HG03565 (cell line): ENCODE data around the gene ABCC4.

Experiments used
- ATAC-seq: cut with Tn5 transposase; IDR thresholded peaks from one replicate; pipeline ENCODE4 v1.9.1; 2021; ENCODE audit warnings: mild to moderate bottlenecking, moderate library complexity; ENCODE audit not compliant: unreplicated experiment

ABCC4 gene

DNA sequence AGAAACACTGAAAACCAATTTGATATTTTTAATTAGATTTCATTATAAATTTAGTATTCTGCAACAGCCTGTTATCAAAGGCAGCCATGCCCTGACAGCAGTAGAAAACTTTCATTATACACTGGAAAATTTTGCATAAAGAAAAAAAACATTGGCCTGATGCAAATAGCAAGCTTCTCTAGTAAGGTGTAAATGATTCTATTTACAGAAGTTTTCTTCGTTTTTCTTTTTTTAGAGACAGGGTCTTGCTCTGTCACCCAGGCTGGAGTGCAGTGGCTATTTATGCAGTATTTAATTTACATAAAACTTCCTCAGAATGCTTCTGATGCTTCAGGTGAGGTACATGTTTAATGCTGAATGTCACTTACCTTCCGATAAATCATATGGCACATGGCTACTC lies 67.0 kb downstream of the ABCC4 start:
- peak; percentile 93 for ATAC-seq

DNA sequence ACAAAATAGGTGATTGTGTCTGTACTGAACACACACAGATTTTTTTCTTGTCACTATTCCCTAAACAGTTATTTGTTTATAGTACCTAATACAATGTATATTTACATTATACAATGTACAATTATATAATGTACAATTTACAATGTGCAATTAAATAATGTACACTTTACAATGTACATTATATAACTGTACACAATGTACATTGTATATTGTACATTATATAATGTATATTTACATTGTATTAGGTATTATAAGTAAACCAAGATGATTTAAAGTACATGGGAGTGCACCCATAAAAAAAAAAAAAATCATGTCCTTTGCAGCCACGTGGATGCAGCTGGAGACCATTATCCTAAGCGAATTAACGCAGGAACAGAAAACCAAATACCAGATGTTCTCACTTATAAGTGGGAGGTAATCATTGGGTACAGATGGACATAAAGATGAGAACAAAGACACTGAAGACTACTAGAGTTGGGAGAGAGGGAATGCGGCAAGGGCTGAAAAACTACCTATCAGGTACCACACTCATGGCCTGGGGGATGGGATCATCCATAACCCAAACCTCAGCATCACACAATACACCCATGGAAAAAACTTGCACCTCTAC lies 68.1 kb downstream of the ABCC4 start:
- ATAC-seq, result no peak

DNA sequence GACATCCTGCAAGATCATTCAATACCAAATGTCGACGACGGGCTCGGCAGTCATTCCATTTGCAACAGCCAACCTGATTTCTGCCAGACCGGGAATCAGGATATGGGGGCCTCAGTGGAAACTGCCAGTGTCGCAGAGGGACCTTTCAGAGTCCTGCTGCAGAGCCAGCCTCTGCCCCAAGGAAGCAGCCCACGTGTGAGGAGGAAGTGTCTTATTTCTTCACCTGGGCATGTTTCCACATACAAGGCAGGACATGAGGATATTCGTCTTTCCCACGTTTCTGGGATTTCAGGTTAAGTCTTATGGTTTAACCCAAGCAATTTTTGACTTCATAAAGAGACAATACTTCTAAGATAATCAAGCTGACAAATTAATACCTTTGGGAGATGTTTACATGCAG lies 69.9 kb downstream of the ABCC4 start:
- no peak for ATAC-seq

DNA sequence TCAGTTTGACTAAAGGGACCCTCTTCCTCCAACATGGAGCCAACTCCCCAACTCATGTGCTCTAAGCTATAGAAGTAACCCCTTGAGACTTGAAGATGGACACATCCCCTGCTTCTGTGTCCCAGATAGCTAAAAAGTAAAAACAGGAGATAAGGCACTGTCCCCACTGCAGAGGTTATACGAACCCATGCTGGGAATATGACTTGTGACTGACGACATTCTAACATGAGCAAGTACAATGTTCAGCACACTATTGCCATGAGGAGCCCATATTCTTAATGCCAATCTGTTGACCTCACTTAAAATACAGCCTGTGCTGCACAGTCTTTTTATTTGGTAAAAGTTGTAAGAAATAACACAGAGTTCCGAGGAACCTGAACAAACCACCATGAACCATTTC lies 71.4 kb downstream of the ABCC4 start:
- no peak for ATAC-seq

DNA sequence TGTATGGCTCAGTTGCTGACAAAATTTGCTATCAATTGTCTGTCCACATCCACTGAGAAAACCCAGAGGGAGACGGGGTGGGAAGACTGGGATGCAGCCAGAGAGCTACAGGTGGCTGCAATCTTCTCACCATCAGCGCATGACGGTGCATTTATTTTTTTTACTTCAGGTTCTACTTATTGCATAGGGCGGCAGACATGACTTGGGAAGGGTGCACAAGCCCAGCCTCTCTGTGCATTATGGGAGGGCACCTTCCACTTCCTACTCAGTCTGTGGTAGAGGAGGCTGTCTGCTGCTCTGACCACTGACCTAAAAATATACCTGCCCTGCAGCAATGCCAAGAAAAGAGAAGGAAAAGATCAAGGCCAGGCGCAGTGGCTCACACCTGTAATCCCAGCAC lies 73.1 kb downstream of the ABCC4 start:
- ATAC-seq, result no peak

DNA sequence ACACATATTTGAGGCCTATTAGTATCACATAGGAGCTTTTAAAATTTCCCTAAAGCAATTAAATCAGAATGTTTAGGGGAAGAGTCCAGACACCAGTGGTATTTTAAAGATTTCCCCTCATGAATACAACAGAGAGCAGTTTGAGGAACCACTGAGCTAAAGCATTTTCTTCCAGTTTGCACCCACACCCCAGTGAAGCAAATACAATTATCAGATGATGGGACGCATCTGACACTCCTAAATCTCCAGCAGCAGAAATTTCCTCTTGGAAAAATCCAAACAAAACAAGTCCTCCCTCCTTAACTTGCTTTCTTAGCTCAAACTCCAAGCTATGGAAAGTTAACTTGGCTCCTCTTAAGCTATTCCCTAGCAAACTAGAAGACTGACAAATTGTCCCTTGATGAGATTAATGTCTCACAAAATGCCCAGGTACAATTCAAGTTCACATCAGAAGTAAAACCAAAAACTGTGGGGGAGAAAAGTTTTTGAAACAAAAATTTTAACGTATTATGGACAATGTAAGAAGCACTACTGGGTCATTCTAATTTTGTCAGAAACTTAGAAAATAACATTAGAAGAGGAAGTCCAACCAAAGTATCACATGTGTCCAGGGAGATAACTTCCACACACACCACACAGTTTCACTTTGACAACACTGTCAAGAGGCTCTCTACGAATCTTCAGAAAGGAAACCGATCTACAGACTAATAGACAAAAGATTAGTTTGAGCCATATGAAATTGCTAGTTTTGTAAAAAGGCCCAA lies 74.1 kb downstream of the ABCC4 start:
- peak; percentile 91 for ATAC-seq

DNA sequence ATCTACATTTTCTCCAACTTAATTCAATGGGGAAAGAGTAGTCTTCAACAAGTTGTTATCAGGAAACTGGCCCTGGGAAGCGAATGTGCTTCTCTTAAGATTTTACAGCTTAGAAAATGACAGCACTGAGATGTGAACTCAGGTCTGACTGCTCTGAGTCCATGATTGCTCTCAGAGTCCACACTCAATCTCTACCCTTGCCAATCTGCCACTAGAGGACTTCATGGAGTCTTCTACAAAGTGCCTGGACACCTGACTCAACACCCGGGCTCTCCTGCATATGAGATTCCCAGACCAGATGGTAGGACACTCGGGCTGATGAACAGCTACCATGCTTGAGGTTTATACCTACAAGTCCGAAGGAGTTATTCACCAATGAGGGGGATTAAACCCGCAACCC lies 74.8 kb downstream of the ABCC4 start:
- ATAC-seq, result no peak

DNA sequence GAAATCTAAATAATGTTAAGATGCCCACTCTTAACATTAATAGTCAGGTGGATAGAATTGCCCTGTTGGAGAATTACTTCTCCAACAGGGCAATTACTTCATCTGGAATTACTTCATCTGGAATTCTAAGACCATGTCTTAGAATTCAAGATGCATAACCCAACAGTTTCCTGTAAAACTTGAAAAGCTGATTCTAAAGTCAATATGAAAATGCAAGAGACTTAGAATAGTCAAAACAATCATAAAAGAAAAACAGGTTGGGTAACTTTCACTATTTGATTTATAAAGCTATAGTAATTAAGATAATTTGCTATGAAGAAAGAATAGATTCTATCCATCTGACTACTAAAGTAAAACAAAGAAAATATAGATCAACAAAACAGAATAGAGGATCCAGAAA lies 75.2 kb downstream of the ABCC4 start:
- no peak for ATAC-seq

DNA sequence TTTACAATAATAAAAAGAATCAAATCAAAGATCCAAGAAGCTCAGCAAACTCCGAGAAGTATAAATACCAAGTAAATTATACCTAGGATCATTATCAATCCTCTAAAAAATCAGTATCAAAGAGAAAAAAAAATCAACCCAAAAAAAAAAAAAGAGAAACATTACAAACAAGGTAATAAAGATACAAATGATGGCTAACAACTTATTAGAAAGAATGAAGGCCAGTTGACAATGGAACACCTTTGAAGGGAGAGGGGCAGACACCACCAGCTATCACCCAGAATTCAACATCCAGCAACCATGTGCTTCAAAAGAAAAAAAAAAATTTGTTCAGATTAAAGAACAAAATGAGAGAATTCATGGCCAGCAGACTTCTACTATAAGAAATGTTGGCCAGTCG lies 77.2 kb downstream of the ABCC4 start:
- ATAC-seq, result no peak

DNA sequence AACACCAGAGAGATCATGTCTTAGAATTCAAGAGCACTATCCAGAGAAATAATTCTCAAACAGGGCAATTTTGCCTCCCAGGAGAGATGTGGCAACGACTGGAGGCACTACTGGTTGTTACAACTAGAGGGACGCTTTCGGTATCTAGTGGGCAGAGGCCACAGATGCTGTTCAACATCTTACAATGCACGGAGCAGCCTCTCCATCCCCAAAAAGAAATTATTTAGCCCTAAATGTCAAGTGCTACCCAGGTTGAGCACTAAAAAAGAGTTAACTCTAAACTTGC lies 78.6 kb downstream of the ABCC4 start:
- peak; percentile 33 for ATAC-seq

DNA sequence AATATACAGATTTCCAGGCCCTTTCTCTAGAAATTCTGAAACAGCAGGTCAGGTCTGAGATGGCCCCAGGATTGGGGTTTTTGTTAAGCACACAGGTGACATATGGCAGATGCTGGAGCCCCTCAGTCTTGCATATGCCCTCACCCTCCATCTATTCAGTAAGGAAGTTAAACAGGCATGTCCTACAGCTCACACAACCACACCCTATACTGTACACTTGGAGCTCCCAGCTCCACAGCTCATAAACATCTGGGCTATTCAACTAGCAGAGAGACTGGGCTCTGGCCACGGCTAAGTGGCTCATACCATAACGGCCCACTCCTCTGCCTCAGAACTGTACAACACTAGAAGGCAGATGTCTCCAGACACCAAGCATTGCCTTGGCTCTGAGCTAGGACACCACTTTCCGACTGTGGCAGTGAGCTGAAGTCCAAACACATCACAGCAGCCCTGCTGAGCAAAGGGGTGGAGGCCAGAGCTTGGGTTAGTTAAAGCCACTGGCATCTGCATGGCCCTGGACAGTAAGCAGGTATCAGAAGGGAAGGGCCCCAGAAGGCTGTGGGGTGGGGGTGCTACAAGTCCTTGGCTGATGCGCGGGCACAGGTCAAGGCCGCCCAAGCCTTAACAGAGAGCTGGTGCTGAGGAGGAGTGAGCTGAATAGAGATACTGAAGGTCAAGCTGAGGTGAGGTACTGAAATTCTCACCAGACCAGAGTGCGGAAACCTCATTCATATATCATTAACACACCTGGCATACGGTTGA lies 79.1 kb downstream of the ABCC4 start:
- ATAC-seq, result peak; percentile 29

DNA sequence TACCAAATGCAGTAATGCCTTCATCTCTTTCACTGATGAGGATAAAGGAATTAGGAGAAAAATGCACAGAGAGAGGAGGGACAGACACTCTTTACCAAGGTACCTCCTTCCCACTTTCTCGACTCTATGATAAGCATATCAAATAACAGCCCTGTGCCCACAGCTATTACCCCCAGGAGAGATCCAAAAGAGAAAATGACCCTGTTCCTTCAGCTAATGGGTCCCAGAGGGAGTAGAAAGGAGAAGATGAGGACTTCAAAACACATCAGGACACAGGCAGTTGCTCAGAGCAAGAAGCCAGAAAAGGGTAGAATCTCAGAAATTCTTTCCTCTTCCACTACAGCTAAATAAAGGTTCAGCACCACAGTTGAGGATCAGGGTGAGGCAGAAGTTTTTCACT lies 80.6 kb downstream of the ABCC4 start:
- ATAC-seq, result no peak

DNA sequence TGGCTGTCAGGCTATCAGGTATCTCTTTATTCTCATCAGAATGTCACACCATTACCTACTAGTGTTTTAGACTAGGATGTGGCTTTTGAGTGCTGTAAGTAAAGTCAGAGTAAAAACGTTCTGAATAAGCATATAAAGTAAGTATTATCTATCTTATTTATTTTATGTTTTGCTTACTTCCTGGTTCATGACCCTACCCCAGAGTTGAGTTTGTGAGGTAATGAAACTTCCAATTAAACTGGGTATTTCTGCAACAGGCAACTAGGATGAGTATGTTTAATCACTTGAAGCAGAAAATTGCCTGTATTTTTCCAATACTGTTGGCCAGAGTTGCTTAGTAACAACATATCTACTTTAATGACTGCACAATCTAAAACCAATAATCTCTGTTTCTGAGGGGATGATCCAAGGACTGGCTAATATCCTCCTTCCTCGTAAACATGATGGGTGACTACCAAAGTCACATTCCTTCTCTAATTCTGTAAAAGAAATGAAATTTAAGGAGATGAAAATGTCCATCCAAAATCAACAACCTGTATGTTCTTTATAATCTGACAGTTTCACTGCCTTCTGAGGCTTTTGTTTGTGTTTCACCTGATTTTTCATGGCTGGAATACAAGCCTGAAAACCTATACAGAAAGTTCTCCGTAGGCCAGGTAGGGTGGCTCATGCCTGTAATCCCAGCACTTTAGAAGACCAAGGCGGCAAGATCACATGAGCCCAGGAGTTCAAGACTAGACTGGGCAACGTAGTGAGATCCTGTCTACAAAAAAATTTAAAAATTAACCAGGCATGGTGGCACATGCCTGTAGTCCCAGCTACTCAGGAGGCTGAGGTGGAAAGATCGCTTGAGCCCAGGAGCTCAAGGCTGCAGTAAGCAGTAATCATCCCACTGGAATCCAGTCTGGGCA lies 83.1 kb downstream of the ABCC4 start:
- ATAC-seq, result no peak

DNA sequence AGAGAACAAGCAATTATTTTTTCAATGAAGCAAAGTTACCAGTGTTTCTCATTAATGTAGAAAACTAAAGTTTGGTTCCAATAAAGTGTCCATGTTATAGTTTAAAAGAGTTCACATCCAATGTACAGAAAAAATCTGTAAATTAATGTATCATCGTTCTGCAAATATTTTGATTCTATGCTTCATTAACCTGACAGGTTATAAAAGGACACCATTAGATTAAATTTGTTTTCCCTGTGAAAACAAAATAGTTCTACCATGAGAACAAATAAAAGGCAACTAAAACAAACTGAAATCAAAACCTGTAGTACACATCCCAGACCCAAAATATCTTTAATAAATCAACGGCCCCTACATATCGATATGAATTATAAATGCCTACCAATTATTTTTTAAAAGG lies 85.1 kb downstream of the ABCC4 start:
- ATAC-seq, result no peak

DNA sequence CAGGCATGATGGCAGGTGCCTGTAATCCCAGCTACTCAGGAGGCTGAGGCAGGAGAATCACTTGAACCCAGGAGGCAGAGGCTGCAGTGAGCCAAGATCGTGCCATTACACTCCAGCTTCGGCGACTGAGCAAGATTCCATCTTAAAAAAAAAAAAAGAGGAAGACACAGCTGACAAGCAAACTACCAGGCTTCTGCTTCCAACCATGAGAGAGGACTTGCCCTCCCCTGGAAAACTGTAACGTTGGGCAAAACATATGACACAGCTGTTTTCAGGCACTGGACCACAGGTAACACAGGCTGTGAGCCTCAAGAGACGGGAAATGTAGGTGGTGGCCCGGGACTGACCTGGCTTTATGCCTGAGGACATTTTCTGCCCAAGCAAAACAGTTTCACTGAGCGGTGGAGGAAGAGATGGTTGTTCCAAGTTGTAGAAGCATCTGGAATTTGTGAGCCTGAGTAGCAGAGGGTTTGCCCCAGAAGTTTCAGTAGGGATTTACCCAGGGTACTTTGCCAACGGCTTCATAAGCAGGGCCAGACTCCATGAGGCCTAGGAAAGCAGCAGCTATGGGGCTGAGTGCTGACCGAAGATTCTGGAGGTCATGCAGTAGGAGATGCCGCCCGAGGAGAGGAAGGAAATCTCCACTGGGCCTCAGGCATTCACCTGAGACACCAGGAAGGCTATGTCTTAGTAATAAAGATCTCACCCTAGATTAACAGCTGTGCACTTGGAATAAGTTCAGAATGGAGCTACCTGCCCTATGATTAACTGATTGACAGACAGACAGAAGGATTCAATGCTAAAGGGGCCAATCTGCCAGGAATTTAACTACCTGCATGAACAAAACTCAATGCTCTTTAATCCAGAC lies 88.0 kb downstream of the ABCC4 start:
- ATAC-seq, result no peak

DNA sequence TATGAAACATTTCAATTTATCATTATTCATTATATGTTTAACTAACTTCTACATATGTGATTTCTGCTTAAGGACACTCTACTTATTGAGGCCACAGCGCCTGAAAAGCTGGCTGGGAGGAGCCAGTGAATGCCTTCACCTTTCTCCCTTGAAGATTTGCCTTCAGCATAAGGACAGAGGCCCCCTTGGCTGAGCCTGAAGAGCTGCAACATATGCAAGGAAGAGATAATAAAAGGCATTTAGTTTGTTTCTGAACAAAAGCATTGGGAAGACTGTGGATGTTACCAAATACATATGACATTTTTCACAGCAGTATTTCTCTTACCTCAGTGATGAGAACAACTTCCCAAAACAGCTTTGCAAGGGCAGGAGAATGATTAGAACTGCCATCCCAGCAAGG lies 92.1 kb downstream of the ABCC4 start:
- ATAC-seq, result no peak

DNA sequence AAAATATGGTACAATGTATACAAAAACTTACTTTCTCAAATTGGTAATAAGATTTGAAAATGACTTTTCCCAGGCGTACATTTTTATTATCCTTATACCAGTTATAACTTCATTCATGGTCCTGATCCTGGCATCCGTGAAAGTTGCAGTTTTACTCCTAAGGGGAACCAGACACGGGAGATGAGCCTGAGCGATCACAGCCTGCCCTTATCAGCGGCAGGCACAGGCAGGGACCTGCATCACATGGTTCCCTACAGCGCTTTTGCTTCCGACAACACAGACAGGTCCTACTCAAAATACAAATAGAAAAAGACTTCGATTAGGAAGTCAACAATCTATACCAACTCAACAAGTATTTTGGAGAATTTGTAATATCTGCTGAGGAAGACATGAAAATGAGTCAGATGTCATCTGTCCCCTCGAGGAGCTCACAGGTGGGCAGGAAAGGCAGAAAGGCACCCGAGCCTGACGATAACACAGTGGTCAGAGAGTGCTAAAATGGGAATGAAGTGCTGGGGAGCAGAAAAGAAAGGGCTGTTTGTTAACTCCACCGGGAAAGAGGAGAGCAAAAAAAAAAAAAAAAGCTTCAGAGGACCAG lies 93.4 kb downstream of the ABCC4 start:
- ATAC-seq, result peak; percentile 94

DNA sequence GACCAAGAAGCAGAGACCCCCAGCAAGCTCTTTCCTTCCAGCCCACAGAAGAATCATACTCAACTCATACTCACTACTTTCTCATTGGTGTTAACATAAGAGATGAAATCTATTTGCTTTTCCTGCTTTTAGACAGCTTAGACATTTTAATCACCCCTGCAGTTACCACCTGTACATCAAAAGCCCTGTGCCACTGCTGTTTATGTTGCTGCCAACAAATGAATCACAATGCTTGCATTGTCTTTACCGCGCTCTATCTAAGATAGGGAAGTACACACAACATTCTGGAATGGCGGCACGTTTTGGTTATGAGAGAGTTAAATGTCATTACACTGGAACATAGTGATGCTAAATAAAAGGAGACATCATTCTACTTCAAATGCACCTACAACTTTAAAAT lies 95.1 kb downstream of the ABCC4 start:
- no peak for ATAC-seq

DNA sequence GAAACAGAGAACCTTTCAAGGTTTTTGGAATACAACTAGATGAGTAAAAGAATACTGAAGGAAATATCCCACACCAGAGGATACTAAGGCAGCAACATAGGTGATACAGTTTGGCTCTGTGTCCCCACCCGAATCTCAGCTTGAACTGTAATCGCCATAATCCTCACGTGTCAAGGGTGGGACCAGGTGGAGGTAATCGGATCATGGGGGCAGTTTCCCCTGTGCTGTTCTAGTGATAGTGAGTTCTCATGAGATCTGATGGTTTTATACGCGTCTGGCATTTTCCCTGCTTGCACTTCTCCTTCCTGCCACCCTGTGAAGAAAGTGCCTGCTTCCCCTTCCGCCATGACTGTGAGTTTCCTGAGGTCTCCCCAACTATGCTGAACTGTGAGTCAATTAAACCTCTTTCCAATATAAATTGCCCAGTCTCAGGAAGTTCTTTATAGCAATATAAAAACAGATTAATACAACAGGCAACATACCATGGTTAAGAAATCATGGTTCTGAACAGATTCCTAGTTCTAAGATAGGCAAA lies 97.0 kb downstream of the ABCC4 start:
- ATAC-seq, result no peak
